Measurements from ENCODE around the gene AHSA1. TPM values are rescaled to one million over a fixed set of nuclear protein-coding genes. Genes with fewer than 3 reads are reported as not detected.

AHSA1 gene
- total RNA-seq, 1 experiment from 2014 or later: 674 TPM

DNA sequence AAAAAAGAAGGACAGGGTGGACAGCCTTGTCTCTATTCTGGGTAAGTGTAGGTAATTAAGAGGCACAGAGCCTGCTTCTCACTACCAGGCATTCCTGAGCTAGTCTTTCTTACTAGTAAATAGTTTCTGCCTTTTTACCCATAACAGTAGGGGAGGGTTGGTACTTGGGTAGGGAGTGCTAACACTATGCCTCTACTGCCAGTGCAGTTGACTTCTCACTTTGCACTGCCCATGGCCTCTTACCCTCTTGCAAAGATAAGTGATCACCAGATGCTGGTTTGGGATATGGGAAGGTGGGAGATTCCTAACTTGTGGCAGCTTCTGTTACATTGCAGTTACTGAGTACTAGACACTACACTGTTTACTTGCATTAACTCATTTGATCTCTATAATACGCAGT lies 11.6 kb downstream of the AHSA1 start:
- H3K36me3 ChIP-seq (ENCODE audit: low read depth): peaks cover 33% of the 10 kb centered on the region
- intact Hi-C loops (cut with micrococcal nuclease; ENCODE audit: unreplicated experiment): no loop called here
- no peak for TF ChIP-seq EZH2 (IDR thresholded peaks at IDR 0.05; ENCODE audit: low read depth)
- TF ChIP-seq, protein P1, sequence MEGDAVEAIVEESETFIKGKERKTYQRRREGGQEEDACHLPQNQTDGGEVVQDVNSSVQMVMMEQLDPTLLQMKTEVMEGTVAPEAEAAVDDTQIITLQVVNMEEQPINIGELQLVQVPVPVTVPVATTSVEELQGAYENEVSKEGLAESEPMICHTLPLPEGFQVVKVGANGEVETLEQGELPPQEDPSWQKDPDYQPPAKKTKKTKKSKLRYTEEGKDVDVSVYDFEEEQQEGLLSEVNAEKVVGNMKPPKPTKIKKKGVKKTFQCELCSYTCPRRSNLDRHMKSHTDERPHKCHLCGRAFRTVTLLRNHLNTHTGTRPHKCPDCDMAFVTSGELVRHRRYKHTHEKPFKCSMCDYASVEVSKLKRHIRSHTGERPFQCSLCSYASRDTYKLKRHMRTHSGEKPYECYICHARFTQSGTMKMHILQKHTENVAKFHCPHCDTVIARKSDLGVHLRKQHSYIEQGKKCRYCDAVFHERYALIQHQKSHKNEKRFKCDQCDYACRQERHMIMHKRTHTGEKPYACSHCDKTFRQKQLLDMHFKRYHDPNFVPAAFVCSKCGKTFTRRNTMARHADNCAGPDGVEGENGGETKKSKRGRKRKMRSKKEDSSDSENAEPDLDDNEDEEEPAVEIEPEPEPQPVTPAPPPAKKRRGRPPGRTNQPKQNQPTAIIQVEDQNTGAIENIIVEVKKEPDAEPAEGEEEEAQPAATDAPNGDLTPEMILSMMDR (conservative IDR thresholded peaks at IDR 0.05): no peak
- no peaks in the 10 kb centered on the region for H3K4me1 ChIP-seq (replicated peaks; ENCODE audit: insufficient read depth)
- no peak for DNase-seq
- POLR2A ChIA-PET (ENCODE audit: unreplicated experiment): no interaction called here
- peaks cover 53% of the 10 kb centered on the region for H3F3A ChIP-seq (ENCODE audit: insufficient read depth, low read depth)
- no peak overlapping the region for H3K4me2 ChIP-seq
- BruUV-seq (replicated peaks): no TSS peak
- H3K9me2 ChIP-seq (ENCODE audit: insufficient read depth): no peaks in the 10 kb centered on the region
- H3K27me3 ChIP-seq (ENCODE audit: insufficient read depth, low read depth): peaks cover 7% of the 10 kb centered on the region
- H3K27ac ChIP-seq: no peak overlapping the region
- H2AFZ ChIP-seq: no peak overlapping the region
- peaks cover 5% of the 10 kb centered on the region; the same call in 1 of the 2 replicates for H4K20me1 ChIP-seq (ENCODE audit: insufficient read depth)
- H3K79me2 ChIP-seq (ENCODE audit: low read depth): no peaks in the 10 kb centered on the region
- H3K9me3 ChIP-seq (ENCODE audit: insufficient read depth, low read depth): no peaks in the 10 kb centered on the region
- CTCF ChIA-PET: no interaction called here
- H3K4me3 ChIP-seq: no peak overlapping the region

GRCh38 chr14:77470224-77470870 lies 12.5 kb downstream of the AHSA1 start:
- Histone ChIP-seq H3K36me3 (ENCODE audit: low read depth) (peaks cover 25% of the 10 kb centered on the region), H4K20me1 (ENCODE audit: insufficient read depth) (no peaks in the 10 kb centered on the region; the same call in 1 of the 2 replicates), H3K27me3 (ENCODE audit: insufficient read depth, low read depth) (peaks cover 15% of the 10 kb centered on the region), H2AFZ (no peak overlapping the region), H3K27ac (no peak overlapping the region), H3K4me1 (replicated peaks; ENCODE audit: insufficient read depth) (no peaks in the 10 kb centered on the region), H3K79me2 (ENCODE audit: low read depth) (no peaks in the 10 kb centered on the region), H3K9me2 (ENCODE audit: insufficient read depth) (no peaks in the 10 kb centered on the region), H3K9me3 (ENCODE audit: insufficient read depth, low read depth) (no peaks in the 10 kb centered on the region), H3K4me3 (no peak overlapping the region), H3K4me2 (no peak overlapping the region), H3F3A (ENCODE audit: insufficient read depth, low read depth) (peaks cover 44% of the 10 kb centered on the region)
- no TSS peak for BruUV-seq (replicated peaks)
- TF ChIP-seq EZH2 (IDR thresholded peaks at IDR 0.05; ENCODE audit: low read depth): no peak
- TF ChIP-seq, protein P1 (conservative IDR thresholded peaks at IDR 0.05): no peak
- POLR2A ChIA-PET (ENCODE audit: unreplicated experiment): no interaction called here
- DNase-seq: no peak
- intact Hi-C loops (cut with micrococcal nuclease; ENCODE audit: unreplicated experiment): no loop called here
- CTCF ChIA-PET: interaction anchor here (0.6 kb wide), 1 partner anchor 360 kb away, joined by 3 read pairs; no protein-coding TSS in a partner anchor

GRCh38 chr14:77473921-77474320 lies 16.0 kb downstream of the AHSA1 start:
- no peak for DNase-seq
- Histone ChIP-seq H3K36me3 (ENCODE audit: low read depth) (no peaks in the 10 kb centered on the region), H3K4me2 (no peak overlapping the region), H4K20me1 (ENCODE audit: insufficient read depth) (no peaks in the 10 kb centered on the region), H3F3A (ENCODE audit: insufficient read depth, low read depth) (peaks cover 16% of the 10 kb centered on the region; the same call in 1 of the 2 replicates), H2AFZ (no peak overlapping the region), H3K79me2 (ENCODE audit: low read depth) (no peaks in the 10 kb centered on the region), H3K27me3 (ENCODE audit: insufficient read depth, low read depth) (peaks cover 33% of the 10 kb centered on the region), H3K27ac (no peak overlapping the region), H3K4me1 (replicated peaks; ENCODE audit: insufficient read depth) (no peaks in the 10 kb centered on the region), H3K9me2 (ENCODE audit: insufficient read depth) (no peaks in the 10 kb centered on the region), H3K4me3 (no peak overlapping the region), H3K9me3 (ENCODE audit: insufficient read depth, low read depth) (no peaks in the 10 kb centered on the region)
- no peak for TF ChIP-seq EZH2 (IDR thresholded peaks at IDR 0.05; ENCODE audit: low read depth)
- TF ChIP-seq, protein P1 (conservative IDR thresholded peaks at IDR 0.05): no peak
- intact Hi-C loops (cut with micrococcal nuclease; ENCODE audit: unreplicated experiment): no loop called here
- ChIA-PET CTCF (no interaction called here), POLR2A (ENCODE audit: unreplicated experiment) (no interaction called here)
- BruUV-seq (replicated peaks): no TSS peak
